Occipital lobe (tissue), 2 donors: Measurements from ENCODE around the gene NPAS2. TPM values are rescaled to one million over a fixed set of nuclear protein-coding genes. Genes with fewer than 3 reads are reported as not detected.

Source experiments
- DNase-seq: peaks from one replicate; lab custom pipeline; 2025; lab: John Stamatoyannopoulos, UW
- total RNA-seq: library from RNA; depleted of rRNA; stranded (reverse); fragments of >200 nt; gene quantifications from one replicate; pipeline ENCODE4 v1.2.3, GENCODE V29; 2014

Gene NPAS2
- total RNA-seq, 1 donor from 2014 or later: 7.2 TPM

DNA sequence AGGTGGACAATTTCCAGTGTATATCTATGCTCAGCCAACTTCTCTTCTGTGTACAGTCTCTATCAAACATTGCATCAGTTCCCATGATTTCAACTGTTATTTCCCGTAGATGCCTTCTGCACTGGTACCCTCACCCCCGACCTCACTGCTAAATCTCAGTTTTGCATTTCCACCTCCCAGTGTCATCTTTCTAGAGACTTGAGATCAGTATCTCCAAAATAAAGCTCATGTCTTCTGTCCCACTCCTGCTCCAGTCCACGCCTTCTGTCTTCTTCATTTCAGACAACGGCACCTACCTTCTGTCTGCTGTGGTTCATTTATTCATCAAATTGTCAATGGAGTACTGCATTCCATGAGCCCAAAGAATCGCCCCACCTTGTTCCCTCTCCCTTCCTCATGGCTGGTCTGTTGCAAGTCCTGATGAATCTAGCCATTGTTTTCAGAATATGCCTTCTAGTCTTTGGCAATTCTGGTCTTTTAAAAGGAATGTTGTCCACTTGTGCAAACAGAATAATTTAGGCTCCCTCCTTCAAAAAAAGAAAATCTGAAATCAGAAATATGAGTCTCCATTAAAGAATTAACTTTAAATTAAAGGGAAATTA, 23.3 kb upstream of the NPAS2 start:
- no peak for DNase-seq

DNA sequence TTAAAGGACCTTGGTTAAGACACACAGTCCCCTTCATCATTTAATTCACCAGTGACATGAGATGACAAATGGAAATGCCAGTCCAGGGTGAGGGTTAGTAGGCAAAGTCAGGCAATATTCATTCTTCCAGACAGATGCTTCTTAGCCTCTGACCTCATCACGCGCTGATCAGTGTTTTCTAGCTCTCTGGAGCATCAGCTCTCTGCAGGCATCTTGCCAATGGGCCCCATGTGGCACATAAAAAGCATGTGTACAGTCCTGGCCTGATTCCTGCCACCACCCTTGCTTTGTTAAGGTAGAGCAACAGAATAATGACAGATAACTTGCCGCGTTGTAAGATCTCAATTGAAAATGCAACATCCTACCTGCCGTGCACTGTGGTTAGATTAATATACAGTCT, 20.3 kb upstream of the NPAS2 start:
- DNase-seq: no peak

DNA sequence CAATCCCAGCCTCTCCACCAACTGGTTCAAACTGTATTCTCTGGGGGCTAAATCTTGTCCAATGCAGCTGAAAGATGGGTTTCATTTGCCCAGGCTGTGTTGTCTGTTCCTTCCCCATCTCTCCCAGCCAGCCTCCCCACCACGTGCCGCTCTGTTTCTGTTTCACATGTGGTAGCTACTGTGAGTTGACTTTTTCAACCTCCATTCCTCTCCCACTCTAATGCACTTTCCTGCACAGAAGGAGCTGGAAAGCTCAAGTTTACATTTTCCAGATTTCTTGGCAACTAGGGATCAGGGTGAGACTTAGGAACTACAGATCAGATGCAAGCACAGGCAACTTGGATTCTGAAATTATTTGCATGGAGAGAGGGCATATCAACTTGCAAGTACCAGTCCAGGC, 19.0 kb upstream of the NPAS2 start:
- DNase-seq: no peak

DNA sequence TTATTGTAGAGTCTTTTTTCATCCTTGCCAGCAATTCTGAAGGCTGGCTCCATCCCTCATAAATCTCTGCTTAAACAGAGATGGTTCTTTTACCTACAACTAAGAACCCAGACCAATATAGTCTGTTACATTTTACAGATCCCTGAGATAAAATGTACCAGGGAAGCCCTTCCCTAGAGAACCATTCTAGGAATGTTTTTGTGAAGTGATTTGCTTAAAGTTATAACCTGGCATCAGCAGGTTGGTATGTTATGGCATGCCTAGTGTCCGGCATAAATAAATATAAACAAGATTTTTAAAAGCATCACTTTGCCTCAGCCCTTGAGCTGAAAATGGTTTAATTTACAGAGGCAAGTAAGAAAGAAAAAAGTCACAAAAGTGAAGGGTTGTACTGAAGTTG, 18.5 kb upstream of the NPAS2 start:
- DNase-seq: no peak

DNA sequence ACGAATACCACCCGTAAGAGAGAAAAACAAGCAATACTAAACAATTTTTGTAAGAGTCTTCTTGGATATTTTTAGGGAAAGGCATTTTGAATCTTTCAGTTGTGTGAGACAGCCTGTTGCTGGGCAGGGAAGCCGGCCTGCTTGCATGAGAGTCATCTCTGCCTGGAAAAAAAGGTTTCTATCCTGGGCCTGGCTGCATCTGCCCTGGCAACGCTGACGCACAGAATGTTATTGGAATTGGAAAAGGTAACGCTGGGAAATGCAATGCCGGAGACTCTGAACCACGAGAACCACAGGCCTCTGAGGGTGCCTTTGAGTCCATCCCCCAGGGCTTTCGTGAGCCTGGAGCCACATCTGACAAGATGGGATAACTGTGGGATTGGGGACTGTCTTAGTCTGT, 17.9 kb upstream of the NPAS2 start:
- no peak for DNase-seq

DNA sequence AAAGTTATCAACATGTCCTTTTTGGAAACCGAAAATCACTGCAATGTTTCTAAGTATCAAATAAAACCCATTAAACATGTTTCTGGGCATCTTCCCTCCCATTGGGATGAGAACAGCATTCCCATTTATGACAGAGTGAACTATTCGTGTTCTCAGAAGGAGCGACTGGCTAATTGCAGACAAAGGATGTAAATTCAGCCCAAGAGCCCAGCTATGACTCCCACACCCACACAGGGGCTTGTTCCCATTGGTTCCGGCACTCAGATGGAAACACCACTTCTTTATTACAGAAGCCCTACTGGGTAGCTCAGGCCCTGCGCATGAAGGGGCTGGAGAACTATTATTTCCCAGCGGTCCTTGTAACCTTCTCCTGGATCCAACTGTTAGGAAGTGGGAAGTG, 16.6 kb upstream of the NPAS2 start:
- no peak for DNase-seq

DNA sequence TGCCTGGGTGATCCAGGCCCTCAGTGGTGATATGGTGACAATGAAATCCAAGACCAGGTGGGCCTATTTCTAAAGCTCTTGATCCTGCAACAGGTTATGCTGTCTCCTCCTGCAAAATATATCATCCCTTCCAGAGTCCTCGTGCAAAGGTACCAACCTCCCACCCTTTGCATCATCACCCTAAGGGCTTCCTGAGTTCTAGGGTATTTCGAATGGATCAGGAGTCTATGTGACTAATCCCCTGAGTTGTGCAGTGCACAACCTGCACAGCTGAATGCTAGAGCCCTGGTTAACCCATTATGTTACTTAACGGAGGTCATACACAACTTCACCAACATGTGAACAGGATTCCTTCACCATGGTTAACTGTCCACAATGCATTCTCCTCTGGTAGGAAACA, 13.4 kb upstream of the NPAS2 start:
- DNase-seq: no peak

DNA sequence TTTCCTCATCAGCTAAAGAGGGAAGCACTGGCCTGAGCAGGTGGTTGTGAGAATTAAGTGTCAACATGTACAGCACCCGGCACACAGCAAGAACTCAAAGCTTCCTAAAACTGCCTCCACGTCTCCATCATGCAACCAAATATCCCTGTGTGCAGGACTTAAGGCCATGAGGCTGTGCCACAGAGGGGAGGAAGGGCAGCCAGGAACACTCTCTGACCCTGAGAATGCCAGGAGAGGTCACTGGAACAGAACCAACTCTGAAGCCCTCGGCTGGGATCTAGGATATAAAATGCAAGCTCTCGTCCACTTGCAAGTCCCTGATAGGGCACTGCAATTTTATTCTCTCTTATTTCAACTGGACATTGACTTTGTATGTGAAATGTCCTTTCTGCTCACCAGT, 12.2 kb upstream of the NPAS2 start:
- no peak for DNase-seq

DNA sequence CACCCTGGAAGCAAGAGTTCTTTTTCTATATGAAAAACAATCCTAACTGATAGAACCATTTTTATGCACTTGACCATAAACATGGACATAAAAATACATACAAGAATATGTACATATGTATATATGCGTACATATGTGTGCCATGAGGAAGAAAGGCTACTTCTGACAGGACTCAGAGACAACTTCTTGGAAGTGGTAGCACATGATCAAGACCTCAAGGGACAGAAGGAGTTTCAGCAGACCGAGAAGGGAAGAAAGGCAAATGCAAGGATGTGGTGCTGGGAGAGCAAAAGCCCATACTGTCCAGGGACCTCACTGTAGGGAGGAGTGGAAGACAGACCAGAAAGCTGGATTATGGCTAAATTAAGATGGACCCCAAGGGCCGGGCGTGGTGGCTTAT, 11.4 kb upstream of the NPAS2 start:
- DNase-seq: no peak

DNA sequence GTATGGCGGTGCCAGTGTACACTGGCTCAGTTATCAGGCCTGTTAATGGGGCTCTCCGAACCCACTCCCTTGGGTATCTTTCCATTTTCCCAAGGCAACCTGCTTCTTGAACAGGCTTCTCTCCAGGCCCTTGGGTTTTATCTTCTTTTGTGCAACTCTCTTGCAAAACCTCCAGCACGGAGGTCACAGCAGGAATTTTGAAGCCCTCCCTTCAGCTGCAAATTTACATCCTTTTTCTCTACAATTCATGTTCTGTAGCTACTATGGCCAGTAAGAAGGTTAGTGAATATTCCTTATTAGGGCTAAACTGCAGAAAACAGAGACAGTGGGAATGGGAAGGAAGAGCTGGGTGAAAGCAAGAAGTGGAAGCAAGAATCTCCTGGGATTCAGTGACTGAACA, 10.4 kb upstream of the NPAS2 start:
- DNase-seq: no peak

DNA sequence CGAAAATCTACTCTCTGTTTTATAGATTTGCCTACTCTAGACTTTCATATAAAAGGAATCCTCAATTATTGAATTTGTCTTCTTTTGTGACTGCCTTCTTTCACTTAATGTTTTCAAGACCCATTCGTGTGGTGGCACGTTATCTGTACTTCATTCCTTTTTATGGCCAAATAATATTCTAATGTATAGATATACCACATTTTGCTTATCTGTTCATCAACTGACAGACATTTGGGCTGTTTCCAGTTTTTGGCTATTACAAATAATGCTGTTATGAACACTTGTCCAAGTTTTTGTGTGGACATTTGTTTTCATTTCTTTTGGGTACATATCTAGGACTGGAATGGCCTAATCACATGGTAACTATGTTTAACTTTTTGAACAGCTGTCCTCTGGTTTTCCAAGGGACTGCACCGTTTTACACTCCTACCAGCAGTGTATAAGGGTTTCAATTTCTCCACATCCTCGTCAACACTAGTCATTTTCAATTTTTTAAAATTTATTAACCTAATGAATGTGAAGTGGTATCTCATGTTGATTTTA, 9.3 kb upstream of the NPAS2 start:
- no peak for DNase-seq

DNA sequence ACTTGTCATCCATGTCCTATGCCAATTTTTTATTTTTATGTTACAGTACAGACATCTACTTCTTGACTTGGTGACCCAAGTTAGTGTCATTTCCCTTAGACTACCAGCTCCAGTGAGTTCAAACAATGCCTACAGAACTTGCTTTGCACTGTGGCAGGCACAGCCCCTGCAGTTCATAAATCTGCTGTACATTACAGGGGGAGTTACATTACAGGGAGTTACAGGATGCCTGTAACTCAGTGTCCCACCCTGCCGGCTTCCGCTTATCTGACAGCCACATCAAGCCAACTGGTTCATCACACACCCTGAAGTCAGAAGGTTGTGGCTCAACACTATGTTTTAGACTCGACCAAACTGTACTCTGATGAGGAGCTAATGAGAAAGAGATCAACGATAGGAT, 7.8 kb upstream of the NPAS2 start:
- DNase-seq: no peak

DNA sequence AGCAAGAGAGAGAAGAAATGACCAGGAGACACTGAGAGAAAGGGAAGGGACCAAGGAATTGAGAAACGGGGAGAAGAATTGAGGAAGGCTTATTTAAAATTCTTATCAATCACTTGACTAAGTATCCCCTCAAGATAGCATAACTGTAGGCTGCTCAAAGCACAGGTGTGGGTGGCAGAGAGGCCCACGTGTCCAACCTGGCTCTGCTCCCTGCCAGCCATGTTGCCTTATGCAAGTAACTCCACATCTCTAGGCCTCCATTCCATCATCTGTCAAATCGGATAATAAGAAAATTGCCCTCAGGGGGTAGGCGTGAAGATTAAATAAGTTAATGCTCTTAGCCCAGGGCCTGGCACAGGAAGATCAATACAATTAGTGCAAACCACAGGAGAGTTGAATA, 7.4 kb upstream of the NPAS2 start:
- no peak for DNase-seq

DNA sequence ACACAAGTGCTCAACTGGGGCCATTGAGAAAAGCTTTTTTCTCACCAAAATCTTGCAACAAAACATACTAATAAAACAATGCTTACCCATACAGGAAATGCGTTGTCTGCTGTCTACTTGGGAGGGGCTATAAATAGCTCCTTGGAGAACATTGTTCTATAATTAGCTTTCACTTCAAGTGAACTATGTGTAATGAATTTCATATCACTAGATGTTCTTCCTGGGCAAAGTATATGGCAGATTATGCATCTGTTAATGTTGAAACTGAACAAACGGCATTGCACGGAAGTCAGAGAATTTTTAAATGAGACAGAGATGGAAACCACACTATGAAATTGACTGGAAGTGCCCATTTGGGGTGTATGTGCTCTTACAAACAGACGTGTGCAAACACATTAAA, 6.4 kb upstream of the NPAS2 start:
- DNase-seq: no peak

DNA sequence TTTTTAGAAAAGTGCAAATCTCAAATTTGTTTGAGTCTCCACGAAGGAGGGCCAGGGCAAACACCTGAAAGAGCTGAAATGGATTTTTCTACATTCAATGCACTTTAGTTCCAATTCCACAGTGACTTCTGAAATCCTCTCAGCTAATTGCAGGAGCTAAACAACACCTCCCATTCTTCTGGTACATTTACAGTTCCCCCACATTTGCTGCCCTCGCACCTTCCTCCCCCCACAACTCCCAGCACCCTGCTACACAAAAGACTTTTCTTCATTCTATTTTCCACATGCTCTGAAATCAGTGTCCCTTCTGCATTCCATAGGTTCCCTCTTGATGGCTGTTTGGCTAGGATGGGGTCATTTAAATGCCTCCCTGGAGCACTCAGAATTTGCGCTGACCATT, 5.9 kb upstream of the NPAS2 start:
- no peak for DNase-seq

DNA sequence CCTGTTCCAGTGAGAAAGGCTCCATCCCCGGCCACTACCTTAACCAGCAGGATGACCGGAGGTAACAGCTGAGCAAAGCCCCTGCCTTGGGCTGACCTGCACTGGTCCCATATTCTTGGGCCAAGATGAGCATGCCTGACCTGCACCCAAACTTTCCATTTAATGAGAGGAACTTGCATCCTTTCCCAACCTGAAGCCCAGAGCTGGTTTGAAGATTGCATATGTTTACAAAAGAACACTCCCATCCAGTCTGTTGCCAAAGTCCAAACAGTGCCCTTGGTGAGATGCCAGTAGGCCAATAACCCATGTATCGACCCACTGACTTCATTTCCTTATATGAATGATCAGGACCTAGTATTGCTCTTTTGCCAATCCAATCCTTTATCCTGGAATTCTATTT, 5.5 kb upstream of the NPAS2 start:
- DNase-seq: no peak

DNA sequence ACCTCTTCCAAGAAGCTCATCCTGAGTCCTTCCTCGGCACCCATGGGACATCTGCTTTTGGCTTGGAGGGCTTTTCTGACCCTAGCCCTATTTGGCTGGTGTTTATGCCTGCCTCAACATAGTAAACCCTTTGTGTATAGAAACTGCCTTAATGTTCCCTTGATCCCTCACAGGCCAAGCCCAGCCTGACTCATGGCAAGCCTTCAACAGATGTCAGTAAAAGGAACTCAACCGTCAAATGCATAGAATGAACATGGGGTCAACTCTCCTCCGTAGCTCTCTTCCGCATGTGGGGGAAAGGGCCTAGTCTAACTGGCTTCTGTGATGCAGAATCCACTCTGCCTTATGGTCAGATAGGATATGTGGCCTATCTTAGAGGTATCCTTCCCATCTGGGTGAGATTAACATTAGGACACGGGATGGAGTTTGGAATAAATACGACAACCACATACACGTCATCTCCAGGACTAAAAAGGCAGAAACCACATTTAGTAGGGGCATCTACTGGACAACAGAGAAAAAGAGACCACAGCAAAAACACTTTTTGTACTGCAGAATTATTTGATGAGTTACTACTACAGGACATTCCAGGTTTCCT, 2.5 kb upstream of the NPAS2 start:
- DNase-seq: no peak

DNA sequence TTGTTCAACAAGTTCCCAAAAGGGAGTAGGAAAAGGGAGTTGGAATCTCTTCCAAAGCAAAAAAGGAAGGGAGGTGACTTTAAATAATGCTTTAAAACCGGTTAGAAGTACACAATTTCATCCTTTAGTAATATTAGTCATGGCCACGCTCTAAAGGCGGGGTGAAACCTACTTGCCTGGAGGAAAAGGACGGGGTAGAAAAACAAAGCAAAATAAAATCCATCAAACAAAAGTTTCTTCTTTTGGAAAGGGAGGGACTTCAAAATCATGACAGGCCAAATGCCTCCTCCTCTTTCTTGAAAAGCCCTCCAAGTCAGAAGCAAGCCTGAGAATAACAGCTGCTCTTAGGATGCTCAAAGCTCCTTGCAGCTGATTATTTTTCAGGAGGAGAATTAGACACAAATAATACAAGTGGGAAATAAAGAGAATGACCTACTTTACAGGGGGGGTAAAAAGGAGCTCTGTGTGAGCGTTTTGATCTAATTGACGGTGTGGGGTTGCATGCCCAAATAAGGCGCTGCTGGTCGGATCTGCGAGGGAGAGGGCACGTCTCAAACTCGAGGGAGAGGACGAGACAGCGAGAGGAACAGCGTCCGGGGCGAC, 1.8 kb upstream of the NPAS2 start:
- no peak for DNase-seq

DNA sequence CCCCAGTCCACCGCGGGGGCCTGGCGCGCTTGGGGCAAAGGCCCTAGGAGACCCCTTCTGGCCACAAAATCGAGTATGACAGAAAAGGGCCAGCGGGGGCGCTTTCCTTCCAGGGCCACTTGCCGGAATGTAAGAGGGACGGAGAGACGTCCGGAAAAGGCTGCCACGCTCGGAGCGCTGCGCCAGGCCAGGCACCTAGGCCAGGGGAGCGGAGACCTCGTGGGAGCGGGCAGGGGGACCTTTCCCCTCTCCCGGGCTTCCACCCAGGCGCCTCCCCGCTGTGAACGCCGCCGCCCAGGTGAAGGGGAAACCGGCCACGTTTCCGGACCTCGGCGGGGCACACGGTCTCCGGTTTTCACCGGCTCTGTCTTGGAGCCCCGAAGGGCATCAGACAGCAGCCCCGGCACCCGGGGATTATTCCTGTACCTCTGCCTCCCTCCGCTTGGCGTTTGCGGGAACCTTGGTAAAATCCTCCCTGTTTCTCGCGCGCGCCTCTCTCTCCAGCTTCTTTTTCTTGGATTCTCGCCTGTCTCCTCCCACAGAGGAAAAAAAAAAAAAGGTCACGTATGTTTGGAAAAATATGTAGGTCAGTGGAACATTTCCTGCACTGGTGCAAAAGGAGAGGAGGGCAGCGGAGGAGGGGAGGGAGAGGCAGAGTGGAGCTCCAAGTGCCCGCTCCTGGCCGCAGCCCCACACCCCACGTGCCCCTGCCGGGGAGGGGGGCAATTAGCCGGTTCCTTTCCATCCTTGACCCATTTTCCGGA, 1.2 kb upstream of the NPAS2 start:
- DNase-seq: no peak

DNA sequence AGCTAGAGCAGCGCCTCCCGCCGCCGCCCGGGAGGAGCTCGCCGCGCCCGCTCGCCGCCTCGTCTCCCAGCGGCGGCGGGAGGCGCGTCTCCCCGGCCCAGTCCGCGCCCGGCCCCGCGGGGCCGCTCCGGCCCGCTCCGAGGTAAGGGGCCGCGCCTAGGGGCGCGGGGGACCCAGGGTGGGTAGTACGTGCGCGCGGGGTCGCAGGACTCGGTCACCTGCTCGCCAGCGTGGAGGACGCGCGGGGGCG, 259 bp downstream of the NPAS2 start:
- no peak for DNase-seq

DNA sequence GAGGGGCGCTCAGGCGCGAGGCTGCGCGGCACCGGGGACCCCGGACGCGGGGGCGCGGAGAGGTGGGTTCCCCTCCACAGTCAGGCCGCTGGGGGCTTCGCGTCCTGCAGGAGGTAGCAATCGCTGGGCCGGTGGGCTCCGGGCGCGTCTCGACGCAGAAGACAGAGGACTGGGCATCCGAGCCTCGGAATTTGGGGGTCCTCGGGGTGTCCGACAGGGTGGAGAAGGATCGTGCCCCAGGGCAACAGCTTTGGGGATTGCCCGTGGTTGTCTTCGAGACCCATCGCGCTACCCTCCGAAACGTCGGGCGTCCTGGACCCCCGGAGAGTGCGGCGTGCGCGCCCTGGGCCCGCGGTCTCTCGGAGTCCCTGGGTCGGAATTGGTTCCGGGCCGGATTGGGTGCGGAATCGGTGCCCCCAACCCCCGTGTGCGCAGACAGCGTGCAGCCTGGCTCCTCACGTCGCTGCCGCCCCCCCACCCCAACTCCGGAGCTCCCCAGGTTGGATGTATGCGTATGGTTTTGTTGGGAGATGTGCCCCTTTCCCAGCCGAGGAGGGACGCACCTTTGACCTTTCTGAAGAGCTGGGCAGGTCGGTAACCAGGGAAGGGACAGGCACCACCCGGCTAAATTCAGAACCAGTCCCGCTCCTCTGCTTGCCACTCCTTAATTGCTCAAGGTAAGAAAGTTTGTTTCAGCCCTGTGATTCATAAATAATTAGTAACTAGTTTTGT, 750 bp downstream of the NPAS2 start:
- DNase-seq: no peak

DNA sequence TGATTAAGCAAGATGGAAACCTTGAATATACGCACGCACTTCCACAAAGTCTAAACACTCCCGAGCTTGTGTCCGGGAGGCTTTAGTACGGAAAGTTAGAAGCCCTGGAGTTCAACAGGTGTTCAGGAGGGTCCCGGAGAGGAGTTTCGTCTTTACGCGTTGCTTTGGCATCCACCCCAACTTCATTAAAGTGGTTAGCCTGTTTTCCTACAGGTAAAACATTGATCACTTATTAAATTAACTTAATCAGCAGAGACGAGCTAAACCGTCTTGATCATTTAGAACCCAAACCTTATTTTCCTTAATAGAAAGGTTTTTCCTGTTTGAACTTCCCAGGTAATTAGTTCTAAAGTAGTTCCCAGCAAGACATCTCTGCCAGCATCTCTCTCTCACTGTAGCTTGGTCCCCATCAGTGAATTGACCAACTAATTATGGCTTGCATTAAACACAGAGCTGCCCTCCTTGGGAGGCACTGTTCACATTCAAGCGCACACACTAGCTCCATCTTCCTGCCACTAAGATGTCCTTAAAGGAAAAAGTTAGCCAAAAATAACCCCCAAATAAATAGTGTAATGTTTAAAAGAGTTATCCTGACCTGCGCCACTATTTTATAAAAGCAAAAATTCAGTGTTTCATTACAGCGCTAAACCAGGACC, 1.4 kb downstream of the NPAS2 start:
- no peak for DNase-seq
